Right atrium auricular region (tissue), 2 donors: ENCODE measurements around the gene SLC7A5. TPM values are rescaled to one million over a fixed set of nuclear protein-coding genes. Genes with fewer than 3 reads are reported as not detected.

Source experiments
- DNase-seq: peaks from one replicate; pipeline ENCODE4 v3.0.0-alpha.2; 2019; ENCODE audit warnings: low spot score
- H3K27ac ChIP-seq, 2 donors: fragments of 200-600 bp; sonication (generic); 1 replicate in 1 of 2; 2 replicates in 1 of 2; pipeline ENCODE4 v1.5.1; 2016 to 2019
- H3K27me3 ChIP-seq, 2 donors: fragments of 200-600 bp; sonication (generic); one replicate each; pipeline versions ENCODE4 v1.5.1 to v1.6.0; 2017 to 2019
- H3K36me3 ChIP-seq: fragments of 200-600 bp; sonication (generic); one replicate; pipeline ENCODE4 v1.5.1; 2016
- H3K4me1 ChIP-seq, 2 donors: fragments of 200-600 bp; sonication (generic); one replicate each; pipeline versions ENCODE4 v1.5.1 to v1.6.0; 2017 to 2019
- H3K4me3 ChIP-seq, 2 donors: fragments of 200-600 bp; sonication (generic); 1 replicate in 1 of 2; 2 replicates in 1 of 2; pipeline ENCODE4 v1.5.1; 2017 to 2019; ENCODE audit warnings: mild to moderate bottlenecking in 1 of 2, moderate library complexity in 1 of 2
- H3K9me3 ChIP-seq, 2 donors: fragments of 200-600 bp; sonication (generic); one replicate each; pipeline ENCODE4 v1.5.1; 2019
- total RNA-seq, 2 donors: library from RNA; depleted of rRNA; stranded (reverse); fragments of >200 nt; gene quantifications; one replicate each; pipeline ENCODE4 v1.1.0, GENCODE V29; 2016
- TF ChIP-seq, protein P1 (sequence below), 2 donors: fragments of 200-600 bp; sonication (generic); IDR thresholded peaks; one replicate each; pipeline ENCODE4 v1.5.1; 2019; ENCODE audit warnings: antibody characterized with exemption in 2 of 2

SLC7A5 gene
- total RNA-seq, 2 donors from 2014 or later, result 5.8 to 12.8 TPM

DNA sequence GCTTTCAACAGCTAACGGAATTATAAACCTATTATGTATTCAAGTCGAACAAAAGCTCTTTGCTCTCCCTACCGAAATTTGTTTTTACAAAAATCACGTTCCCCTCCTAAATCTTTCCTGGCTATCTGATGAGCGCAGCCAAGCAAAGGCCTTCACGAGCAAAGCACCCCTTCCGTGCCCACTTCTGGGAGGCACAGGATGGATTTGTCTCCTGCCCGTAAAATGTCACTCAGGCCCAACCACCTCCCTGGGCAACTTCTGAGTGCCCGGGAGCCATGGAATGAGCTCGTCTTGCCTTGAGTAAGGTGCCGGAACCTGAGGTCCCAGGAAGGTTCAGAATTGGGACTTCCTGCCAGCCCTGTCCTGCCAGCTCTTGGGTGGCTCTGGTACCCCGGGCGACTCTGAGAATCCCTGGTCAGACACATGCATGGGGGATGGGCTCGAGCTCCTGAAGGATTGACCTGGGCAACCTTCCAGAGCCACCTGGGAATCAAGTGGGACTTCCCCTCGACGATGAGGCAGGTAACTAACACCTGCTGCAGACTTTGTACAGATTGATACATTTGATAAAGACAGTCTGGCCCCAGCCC, 19.8 kb downstream of the SLC7A5 start:
- Histone ChIP-seq H3K4me1 (peaks cover 0 to 49% of the 10 kb centered on the region in 2 donors), H3K9me3 (no peaks in the 10 kb centered on the region), H3K4me3 (no peak overlapping the region), H3K27me3 (no peaks in the 10 kb centered on the region), H3K36me3 (peaks cover 9% of the 10 kb centered on the region), H3K27ac (no peak overlapping the region)
- TF ChIP-seq, protein P1, sequence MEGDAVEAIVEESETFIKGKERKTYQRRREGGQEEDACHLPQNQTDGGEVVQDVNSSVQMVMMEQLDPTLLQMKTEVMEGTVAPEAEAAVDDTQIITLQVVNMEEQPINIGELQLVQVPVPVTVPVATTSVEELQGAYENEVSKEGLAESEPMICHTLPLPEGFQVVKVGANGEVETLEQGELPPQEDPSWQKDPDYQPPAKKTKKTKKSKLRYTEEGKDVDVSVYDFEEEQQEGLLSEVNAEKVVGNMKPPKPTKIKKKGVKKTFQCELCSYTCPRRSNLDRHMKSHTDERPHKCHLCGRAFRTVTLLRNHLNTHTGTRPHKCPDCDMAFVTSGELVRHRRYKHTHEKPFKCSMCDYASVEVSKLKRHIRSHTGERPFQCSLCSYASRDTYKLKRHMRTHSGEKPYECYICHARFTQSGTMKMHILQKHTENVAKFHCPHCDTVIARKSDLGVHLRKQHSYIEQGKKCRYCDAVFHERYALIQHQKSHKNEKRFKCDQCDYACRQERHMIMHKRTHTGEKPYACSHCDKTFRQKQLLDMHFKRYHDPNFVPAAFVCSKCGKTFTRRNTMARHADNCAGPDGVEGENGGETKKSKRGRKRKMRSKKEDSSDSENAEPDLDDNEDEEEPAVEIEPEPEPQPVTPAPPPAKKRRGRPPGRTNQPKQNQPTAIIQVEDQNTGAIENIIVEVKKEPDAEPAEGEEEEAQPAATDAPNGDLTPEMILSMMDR (IDR thresholded peaks at IDR 0.05), result no peak
- no peak for DNase-seq

DNA sequence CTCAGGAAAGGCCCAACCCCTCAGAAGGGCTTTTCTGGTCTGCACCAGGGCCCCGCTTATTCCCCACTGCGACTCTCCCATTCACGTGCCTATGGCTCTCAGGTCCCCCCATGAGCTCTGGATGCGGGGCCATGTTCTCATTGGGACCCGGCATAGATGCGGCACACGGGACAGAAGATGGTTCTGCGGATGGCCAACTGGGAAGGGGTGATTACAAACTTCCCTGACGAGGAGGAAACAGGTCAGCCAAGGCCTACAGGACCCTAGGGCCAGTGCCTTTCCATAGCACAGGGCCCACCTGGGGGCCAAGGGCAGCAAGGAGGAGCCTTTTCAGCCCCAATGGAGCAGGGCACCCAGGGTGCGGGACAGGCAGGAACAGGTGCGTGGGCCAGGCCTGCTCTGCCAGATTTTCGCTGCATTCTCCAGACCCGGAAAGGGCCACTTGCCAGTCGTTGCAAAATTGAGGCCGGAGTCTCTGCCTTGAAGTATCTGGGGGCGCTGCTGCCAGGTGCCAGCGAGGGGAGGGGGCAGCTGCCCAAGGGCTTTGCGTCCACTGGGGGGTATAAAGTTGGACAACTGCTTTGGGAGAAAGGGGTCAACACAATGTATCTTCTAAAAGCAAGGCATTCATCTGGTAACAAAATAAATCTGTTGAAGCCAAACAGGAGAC, 20.5 kb downstream of the SLC7A5 start:
- Histone ChIP-seq H3K4me1 (peaks cover 0 to 42% of the 10 kb centered on the region in 2 donors), H3K36me3 (peaks cover 9% of the 10 kb centered on the region), H3K27ac (no peak overlapping the region), H3K27me3 (no peaks in the 10 kb centered on the region), H3K9me3 (no peaks in the 10 kb centered on the region), H3K4me3 (no peak overlapping the region)
- TF ChIP-seq, protein P1 (IDR thresholded peaks at IDR 0.05), result no peak
- no peak for DNase-seq

DNA sequence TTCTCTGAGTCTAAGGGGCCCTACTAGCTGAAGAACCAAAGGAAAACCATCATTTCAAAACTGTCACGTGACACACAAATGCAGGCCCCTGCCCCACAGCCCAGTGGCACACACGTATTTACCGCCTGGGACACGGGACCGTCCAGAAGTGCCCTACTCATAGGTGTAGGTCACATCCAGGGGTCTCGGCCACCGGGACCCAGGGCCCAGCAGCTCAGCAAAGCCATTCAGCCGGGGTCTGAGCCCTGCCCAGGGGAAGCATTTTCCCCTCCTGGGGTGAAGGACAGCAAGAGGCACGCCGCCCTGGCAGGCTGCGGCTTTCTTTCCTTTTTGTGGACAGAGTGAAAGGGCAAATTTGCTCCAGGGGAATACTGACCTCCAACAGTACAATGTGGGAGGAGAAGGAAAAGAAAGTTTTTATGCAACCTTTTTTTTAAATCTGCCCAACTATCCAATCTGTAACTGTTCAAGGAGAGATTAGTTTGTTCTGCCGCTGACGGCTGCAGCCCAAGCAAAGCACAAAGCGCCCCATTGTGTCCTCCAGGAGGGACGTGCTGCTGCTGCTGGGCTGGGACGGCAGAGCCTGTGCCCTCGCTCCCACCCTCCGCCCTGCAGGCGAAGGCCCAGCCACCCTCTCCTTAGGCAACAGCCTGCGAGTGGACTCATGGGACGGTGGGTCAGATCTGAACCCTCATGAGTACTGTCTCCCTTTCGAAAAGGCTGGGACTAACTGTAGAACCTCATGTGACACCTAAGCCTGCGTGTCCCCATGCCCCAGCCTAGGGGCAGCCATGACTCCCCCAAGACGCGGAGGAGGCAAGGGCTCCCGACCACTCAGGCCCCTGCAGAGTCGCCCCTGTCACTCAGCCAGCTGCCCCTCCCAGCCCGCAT, 21.3 kb downstream of the SLC7A5 start:
- no peaks in the 10 kb centered on the region for H3K27me3 ChIP-seq
- TF ChIP-seq, protein P1 (IDR thresholded peaks at IDR 0.05), result no peak
- no peak overlapping the region for H3K4me3 ChIP-seq
- no peaks in the 10 kb centered on the region for H3K9me3 ChIP-seq
- no peak overlapping the region for H3K27ac ChIP-seq
- H3K36me3 ChIP-seq, result peaks cover 9% of the 10 kb centered on the region
- DNase-seq, result no peak
- peaks cover 0 to 35% of the 10 kb centered on the region in 2 donors for H3K4me1 ChIP-seq

DNA sequence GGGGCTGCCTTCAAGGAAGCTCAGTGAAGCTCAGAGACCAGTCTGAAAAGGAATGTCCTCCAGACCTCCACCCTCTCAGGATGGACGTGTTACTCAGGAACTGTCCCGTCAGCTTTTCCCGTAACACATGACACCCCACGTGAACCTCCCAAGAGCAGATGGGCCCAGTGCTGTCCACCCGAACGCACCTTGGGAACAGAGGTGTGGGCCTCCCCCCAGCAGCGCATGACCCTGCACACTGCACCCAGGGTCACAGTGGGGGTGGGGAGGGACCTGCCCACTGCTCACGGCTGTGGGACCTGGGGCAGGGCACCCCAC, 21.9 kb downstream of the SLC7A5 start:
- TF ChIP-seq, protein P1 (IDR thresholded peaks at IDR 0.05), result no peak
- no peaks in the 10 kb centered on the region for H3K27me3 ChIP-seq
- H3K4me3 ChIP-seq, result no peak overlapping the region
- peaks cover 9% of the 10 kb centered on the region for H3K36me3 ChIP-seq
- no peak for DNase-seq
- H3K4me1 ChIP-seq, result peaks cover 0 to 29% of the 10 kb centered on the region in 2 donors
- no peaks in the 10 kb centered on the region for H3K9me3 ChIP-seq
- H3K27ac ChIP-seq, result no peak overlapping the region

DNA sequence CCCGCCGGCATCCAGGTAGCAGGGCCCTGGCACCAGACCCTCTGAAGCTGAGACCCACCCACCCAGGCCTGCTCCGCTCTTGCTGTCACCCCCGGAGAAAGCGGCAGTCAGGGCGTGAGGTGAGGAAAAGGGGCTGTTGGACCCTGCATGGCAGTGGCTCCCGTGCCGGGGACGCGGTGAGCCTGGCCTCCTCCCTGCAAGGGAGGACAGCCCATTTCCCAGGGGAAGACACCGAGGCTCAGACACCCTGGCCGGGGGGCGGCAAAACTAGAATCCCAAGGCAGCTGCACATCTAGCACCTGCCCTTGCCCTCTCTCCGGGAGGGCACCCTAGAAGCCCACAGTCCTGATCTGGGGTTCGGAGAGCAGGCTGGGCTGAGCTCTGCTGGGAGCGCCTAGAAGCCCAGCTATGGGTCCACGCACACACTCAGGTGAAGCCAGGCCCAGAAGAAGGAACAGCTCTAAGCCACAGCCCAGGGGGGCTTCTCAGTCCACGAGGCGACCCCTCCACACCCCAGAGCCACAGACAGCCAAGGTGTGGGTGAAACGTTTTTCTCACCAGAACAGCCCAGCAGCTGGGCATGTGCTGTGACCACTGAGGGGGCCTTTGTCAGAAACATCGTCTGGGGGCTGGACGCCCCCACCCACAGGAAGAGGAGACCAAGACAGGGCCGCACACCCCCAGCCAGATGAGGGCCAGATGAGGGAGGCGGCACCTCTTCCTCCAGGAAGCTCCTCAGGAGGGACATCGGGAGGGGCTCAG, 22.4 kb downstream of the SLC7A5 start:
- peaks cover 0 to 26% of the 10 kb centered on the region in 2 donors for H3K4me1 ChIP-seq
- H3K27ac ChIP-seq, result peak overlapping the region in 1 of 2 donors; percentile 51
- H3K36me3 ChIP-seq, result peaks cover 9% of the 10 kb centered on the region
- DNase-seq, result no peak
- TF ChIP-seq, protein P1 (IDR thresholded peaks at IDR 0.05), result no peak
- no peaks in the 10 kb centered on the region for H3K27me3 ChIP-seq
- no peaks in the 10 kb centered on the region for H3K9me3 ChIP-seq
- no peak overlapping the region for H3K4me3 ChIP-seq
